Uterus (tissue), 2 donors: ENCODE measurements around the gene CLTA.

Experiments
- CTCF ChIP-seq, 4 experiments: fragments of 200-600 bp in 2 of 4; fragments of 450-650 bp in 2 of 4; sonication (generic) in 2 of 4; IDR thresholded peaks; one replicate each; pipeline ENCODE4 v1.5.1; 2016 to 2019; ENCODE audit warnings: antibody characterized with exemption in 4 of 4, mild to moderate bottlenecking in 2 of 4, moderate library complexity in 1 of 4
- POLR2A ChIP-seq, 2 donors: fragments of 450-650 bp; IDR thresholded peaks; one replicate each; pipeline ENCODE4 v1.6.1; 2016; ENCODE audit warnings: antibody characterized with exemption in 2 of 2, mild to moderate bottlenecking in 1 of 2, moderate library complexity in 1 of 2

GRCh38 chr9:36213989-36214388, 23.3 kb downstream of the CLTA start:
- no peak for TF ChIP-seq POLR2A (IDR thresholded peaks at IDR 0.05)
- no peak for TF ChIP-seq CTCF (IDR thresholded peaks at IDR 0.05)
